AG09319 (cell line): ENCODE measurements around the gene TMEM9.

Experiments
- DNase-seq: peaks from one replicate; pipeline ENCODE4 v3.0.0-alpha.2; 2010; ENCODE audit warnings: low read depth; ENCODE audit errors: extremely low read depth
- TF ChIP-seq, protein P1 (sequence below): IDR thresholded peaks from 2 replicates; pipeline ENCODE4 v1.5.1; 2011; ENCODE audit warnings: low read depth, mild to moderate bottlenecking, inconsistent platforms, low read length, moderate library complexity

TMEM9 gene

DNA sequence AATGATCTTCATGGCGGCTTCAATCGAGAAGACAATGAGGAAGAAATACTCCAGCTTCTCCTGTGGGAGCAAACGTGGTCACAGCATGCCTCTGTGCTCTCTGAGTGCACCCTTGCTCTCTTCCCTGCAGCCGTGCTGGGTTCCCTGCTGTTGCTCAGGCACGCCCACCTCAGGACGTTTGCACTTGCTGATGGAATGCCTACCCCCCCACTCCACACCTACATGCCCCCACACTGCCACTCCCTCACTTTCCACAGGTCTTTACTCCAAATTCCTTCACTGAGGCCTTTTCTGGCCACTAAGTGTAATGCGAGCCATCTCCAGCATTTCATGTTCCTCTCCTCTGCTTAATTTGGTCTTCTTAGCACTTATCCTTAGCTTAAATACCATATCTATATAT is 60.3 kb downstream of the TMEM9 start:
- DNase-seq, result no peak
- TF ChIP-seq, protein P1, sequence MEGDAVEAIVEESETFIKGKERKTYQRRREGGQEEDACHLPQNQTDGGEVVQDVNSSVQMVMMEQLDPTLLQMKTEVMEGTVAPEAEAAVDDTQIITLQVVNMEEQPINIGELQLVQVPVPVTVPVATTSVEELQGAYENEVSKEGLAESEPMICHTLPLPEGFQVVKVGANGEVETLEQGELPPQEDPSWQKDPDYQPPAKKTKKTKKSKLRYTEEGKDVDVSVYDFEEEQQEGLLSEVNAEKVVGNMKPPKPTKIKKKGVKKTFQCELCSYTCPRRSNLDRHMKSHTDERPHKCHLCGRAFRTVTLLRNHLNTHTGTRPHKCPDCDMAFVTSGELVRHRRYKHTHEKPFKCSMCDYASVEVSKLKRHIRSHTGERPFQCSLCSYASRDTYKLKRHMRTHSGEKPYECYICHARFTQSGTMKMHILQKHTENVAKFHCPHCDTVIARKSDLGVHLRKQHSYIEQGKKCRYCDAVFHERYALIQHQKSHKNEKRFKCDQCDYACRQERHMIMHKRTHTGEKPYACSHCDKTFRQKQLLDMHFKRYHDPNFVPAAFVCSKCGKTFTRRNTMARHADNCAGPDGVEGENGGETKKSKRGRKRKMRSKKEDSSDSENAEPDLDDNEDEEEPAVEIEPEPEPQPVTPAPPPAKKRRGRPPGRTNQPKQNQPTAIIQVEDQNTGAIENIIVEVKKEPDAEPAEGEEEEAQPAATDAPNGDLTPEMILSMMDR, result no peak

DNA sequence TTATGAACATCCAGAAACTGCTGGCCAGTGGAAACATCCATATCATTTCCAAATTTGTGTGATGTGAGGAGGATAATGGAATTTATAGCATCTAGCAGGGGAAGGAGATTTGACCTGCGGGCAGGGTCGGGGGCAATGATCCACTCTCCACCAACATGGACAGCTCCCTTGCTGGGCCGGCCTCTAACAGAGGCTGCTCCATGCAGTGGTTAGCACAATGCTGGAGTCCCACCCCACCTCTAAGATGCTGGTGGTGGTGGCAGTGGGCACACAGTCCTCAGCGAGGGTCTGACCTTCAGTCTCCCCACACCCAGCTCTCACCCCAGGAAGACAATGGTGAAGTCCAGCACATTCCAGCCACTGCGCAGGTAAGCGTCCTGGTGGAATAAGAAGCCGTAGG is 60.7 kb downstream of the TMEM9 start:
- DNase-seq, result no peak
- TF ChIP-seq, protein P1, result no peak

DNA sequence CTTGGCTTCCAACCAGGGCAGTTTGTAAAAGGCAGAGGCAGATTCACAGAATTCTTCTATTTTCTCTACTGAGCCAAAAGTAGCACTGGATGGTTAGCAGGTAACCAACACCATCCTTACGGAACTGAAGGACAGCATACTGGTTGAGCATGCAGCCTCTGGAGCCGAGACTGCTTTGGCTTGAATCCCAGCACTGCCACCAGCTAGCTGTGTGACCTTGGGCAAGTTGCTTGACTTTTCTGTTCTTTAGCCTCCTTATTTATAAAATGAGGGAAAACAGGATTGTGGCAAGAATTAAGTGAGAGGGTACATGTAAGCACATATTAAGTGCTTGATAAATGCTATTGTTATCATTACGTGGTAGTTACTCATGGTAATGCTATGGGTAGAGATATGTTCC is 61.5 kb downstream of the TMEM9 start:
- no peak for DNase-seq
- TF ChIP-seq, protein P1, result no peak

DNA sequence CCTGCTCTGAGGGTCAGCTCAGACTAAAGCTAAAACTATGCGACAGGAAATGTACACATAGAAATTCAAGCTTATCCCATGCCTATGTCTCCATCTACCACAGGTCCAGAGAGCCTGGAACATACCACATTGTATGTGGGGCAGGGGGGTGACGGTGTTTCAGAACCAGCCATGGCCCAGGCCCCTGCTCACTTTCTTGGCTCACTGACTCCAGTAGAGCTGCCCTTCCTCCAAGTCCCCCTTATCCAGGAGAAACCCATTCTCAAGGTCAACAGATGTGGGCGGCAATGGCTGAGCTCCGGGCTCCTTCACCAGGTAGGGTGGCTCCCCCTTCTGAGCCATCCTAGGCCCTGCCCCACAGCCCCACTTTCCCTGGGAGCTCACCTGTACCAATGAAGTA is 63.0 kb downstream of the TMEM9 start:
- TF ChIP-seq, protein P1, result no peak

DNA sequence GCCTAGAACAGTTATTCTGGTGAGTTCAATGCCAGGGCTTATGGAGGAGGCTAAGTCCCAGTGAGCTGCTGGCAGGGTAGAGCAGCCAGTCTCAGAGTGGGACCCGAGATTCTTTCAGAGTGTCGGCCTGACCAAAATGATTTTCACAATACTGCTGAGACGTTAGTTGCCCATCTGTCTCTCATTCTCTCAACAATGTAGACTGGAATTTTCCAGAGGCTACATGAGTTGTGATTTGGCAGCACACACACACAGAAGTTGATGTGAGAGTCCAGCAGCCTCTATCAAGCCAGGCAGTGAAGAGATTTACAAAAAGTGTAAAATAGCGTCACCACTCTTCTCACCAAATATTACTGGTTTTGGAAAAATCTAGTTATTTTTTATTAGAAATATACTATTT is 63.7 kb downstream of the TMEM9 start:
- TF ChIP-seq, protein P1, result no peak
- DNase-seq, result no peak

More for the DNA sequence above, 63.0 kb downstream of the TMEM9 start:
- no peak for DNase-seq

DNA sequence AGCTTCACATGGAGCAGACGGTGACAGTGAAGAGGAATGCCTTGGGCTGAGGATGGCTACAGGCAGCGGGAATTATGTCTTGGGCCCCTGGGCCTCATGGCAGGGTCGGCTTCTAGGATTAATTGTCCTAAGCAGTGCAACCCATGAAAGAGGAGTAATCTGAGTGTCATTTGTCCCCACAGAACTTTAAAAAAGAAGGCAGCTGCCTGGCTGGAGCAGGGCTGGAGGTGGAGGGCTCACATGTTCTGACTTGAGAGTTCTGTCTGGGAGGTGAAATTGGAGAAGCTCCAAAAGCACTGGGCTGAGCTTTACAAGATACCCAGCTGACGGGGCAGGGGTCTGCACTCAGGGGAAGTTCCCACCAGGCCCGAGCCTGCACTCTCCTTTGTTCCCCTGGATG is 64.7 kb downstream of the TMEM9 start:
- TF ChIP-seq, protein P1, result no peak
- no peak for DNase-seq

DNA sequence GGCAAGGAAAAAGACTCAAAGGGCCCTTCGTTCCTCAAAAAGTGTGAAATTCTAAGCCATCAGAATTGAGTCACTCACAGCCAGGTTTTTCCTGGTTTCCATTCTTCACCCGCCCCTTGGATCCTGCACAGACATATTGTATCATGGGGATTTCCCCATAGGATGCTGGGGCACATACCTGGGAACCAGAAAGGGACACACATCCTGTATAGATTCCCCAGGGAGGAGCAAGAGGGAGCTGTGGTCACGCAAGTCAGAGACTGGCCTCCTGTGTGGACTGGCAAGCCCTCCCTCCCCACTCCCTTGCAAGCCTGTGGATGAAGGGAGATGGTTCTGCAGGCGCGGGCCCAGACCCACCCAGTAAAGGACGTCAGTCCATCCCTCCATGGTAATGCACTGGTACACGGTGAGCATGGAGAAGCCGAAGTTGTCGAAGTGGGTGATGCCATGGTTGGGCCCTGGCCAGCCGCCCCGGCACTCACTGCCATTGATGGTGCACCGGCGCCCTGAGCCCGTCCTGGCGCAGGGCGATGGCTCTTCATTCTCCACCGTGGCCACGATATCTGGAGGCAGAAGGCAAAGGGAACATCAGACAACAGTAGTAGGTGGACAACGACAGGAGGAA is 65.3 kb downstream of the TMEM9 start:
- DNase-seq, result no peak

More for the DNA sequence above, 65.3 kb downstream of the TMEM9 start:
- TF ChIP-seq, protein P1, result no peak
